GOT3 (cell line): ENCODE results near the gene EFCAB8.

Experiments
- DNase-seq: peaks from one replicate; lab custom pipeline; 2025; ENCODE audit warnings: mixed read lengths; lab: John Stamatoyannopoulos, UW

Gene EFCAB8

GRCh38 chr20:32858701-32859372 lies at the start of gene EFCAB8:
EFCAB8 (plus strand) TSS chr20:32858923; CDS start chr20:32863793, 4,870 bp downstream.
- no peak for DNase-seq

- no peak for DNase-seq
Observed at GRCh38 chr20:32809907-32810306, 48.8 kb upstream of the EFCAB8 start.

- no peak for DNase-seq
Observed at GRCh38 chr20:32810941-32811340, 47.8 kb upstream of the EFCAB8 start.

- no peak for DNase-seq
Observed at GRCh38 chr20:32811886-32812285, 46.8 kb upstream of the EFCAB8 start.

- no peak for DNase-seq
Observed at GRCh38 chr20:32819992-32820697, 38.6 kb upstream of the EFCAB8 start.

GRCh38 chr20:32820698-32821377 lies 37.9 kb upstream of the EFCAB8 start:
- DNase-seq, result no peak

GRCh38 chr20:32822225-32822624 lies 36.5 kb upstream of the EFCAB8 start:
- no peak for DNase-seq

- no peak for DNase-seq
Observed at GRCh38 chr20:32823078-32823477, 35.6 kb upstream of the EFCAB8 start.

- no peak for DNase-seq
Observed at GRCh38 chr20:32823737-32824588, 34.8 kb upstream of the EFCAB8 start.

- DNase-seq, result no peak
Observed at GRCh38 chr20:32828029-32828680, 30.6 kb upstream of the EFCAB8 start.

GRCh38 chr20:32829311-32830005 lies 29.3 kb upstream of the EFCAB8 start:
- DNase-seq, result no peak

GRCh38 chr20:32830437-32830836 lies 28.3 kb upstream of the EFCAB8 start:
- no peak for DNase-seq

GRCh38 chr20:32831982-32832381 lies 26.7 kb upstream of the EFCAB8 start:
- DNase-seq, result no peak

GRCh38 chr20:32832664-32833063 lies 26.1 kb upstream of the EFCAB8 start:
- DNase-seq, result no peak

- DNase-seq, result no peak
Observed at GRCh38 chr20:32834972-32835371, 23.8 kb upstream of the EFCAB8 start.

- no peak for DNase-seq
Observed at GRCh38 chr20:32837157-32837556, 21.6 kb upstream of the EFCAB8 start.

- DNase-seq, result no peak
Observed at GRCh38 chr20:32839227-32839981, 19.3 kb upstream of the EFCAB8 start.

- no peak for DNase-seq
Observed at GRCh38 chr20:32839982-32840285, 18.8 kb upstream of the EFCAB8 start.

- no peak for DNase-seq
Observed at GRCh38 chr20:32841174-32841573, 17.5 kb upstream of the EFCAB8 start.

- DNase-seq, result no peak
Observed at GRCh38 chr20:32841632-32842031, 17.1 kb upstream of the EFCAB8 start.
